Measurements from ENCODE around the gene FRMD4B. TPM values are rescaled to one million over a fixed set of nuclear protein-coding genes. Genes with fewer than 3 reads are reported as not detected.

The FRMD4B gene
- total RNA-seq, 3 donors from 2014 or later = 31.1 to 49.5 (median 35.0) TPM

GRCh38 chr3:69409831-69410230 lies 23.9 kb upstream of the FRMD4B start:
- peaks cover 0 to 5% of the 10 kb centered on the region in 2 donors for H3K9me3 ChIP-seq
- H3K4me1 ChIP-seq = peaks cover 2 to 7% of the 10 kb centered on the region in 2 donors
- H3K27me3 ChIP-seq = no peaks in the 10 kb centered on the region
- H3K4me3 ChIP-seq = peak overlapping the region in 1 of 3 donors; percentile 28
- peak overlapping the region in 1 of 2 donors; percentile 55 for H3K27ac ChIP-seq
- H3K36me3 ChIP-seq = no peaks in the 10 kb centered on the region
- no peak for TF ChIP-seq POLR2A (IDR thresholded peaks at IDR 0.05)
- TF ChIP-seq, protein P1, sequence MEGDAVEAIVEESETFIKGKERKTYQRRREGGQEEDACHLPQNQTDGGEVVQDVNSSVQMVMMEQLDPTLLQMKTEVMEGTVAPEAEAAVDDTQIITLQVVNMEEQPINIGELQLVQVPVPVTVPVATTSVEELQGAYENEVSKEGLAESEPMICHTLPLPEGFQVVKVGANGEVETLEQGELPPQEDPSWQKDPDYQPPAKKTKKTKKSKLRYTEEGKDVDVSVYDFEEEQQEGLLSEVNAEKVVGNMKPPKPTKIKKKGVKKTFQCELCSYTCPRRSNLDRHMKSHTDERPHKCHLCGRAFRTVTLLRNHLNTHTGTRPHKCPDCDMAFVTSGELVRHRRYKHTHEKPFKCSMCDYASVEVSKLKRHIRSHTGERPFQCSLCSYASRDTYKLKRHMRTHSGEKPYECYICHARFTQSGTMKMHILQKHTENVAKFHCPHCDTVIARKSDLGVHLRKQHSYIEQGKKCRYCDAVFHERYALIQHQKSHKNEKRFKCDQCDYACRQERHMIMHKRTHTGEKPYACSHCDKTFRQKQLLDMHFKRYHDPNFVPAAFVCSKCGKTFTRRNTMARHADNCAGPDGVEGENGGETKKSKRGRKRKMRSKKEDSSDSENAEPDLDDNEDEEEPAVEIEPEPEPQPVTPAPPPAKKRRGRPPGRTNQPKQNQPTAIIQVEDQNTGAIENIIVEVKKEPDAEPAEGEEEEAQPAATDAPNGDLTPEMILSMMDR (IDR thresholded peaks at IDR 0.05) = no peak
- TF ChIP-seq POLR2AphosphoS5 (IDR thresholded peaks at IDR 0.05) = no peak
- no peak for DNase-seq (ENCODE audit: low spot score in 2 of 2)
- intact Hi-C loops (cut with DNase I; ENCODE audit: low total_unique reads) = no loop called here

DNA sequence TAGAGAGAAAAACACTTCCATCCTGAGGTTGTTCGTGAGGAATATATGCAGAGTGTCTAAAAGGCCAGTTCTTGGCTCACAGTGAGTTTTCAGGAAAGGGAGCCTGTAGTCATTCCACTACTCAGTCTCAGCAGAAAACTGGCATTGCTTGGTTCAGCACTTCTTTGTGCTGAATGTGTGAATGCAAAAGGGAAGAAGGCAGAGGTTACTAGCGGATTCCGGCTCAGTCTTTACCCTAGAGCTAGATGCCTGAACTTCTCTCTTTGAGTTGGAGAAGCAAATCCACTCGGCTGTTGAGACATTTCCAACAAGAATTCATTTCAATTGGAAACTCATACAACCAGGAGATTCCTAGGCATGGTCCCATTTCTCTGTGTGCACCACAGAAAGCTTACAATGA lies 23.1 kb upstream of the FRMD4B start:
- Histone ChIP-seq H3K36me3 (no peaks in the 10 kb centered on the region), H3K9me3 (peaks cover 0 to 7% of the 10 kb centered on the region in 2 donors), H3K27ac (peak overlapping the region in 1 of 2 donors; percentile 55), H3K27me3 (no peaks in the 10 kb centered on the region), H3K4me1 (peaks cover 2 to 7% of the 10 kb centered on the region in 2 donors), H3K4me3 (no peak overlapping the region)
- TF ChIP-seq POLR2AphosphoS5 (IDR thresholded peaks at IDR 0.05) (no peak), POLR2A (IDR thresholded peaks at IDR 0.05) (no peak)
- TF ChIP-seq, protein P1 (IDR thresholded peaks at IDR 0.05) = no peak
- intact Hi-C loops (cut with DNase I; ENCODE audit: low total_unique reads) = no loop called here
- no peak for DNase-seq (ENCODE audit: low spot score in 2 of 2)

GRCh38 chr3:69408542-69408941 lies 22.7 kb upstream of the FRMD4B start:
- H3K4me3 ChIP-seq = no peak overlapping the region
- H3K27ac ChIP-seq = no peak overlapping the region
- no peaks in the 10 kb centered on the region for H3K27me3 ChIP-seq
- peaks cover 0 to 7% of the 10 kb centered on the region in 2 donors for H3K9me3 ChIP-seq
- H3K36me3 ChIP-seq = no peaks in the 10 kb centered on the region
- TF ChIP-seq, protein P1 (IDR thresholded peaks at IDR 0.05) = no peak
- no peak for TF ChIP-seq POLR2A (IDR thresholded peaks at IDR 0.05)
- no peak for TF ChIP-seq POLR2AphosphoS5 (IDR thresholded peaks at IDR 0.05)
- intact Hi-C loops (cut with DNase I; ENCODE audit: low total_unique reads) = no loop called here
- DNase-seq (ENCODE audit: low spot score in 2 of 2) = no peak
- H3K4me1 ChIP-seq = peaks cover 2 to 7% of the 10 kb centered on the region in 2 donors

DNA sequence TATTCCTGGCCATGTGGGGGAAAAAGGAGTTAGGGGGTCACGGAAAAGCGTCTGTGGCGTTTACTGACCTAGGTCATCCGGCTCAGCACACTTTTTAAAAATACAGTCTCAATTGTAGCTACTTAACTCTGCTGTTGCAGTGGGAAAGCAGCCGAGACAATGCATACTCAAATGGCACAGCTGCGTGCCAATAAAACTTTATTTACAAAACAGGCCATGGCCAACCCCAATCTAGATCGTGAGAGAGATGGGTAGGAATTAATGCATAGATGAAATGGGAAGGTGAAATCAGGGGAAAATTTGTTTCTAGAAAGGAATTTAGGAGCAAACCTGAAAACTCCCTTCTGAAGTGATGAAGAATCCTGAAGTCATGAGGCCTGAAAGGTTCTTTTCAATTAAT lies 22.0 kb upstream of the FRMD4B start:
- Histone ChIP-seq H3K27ac (no peak overlapping the region), H3K4me3 (no peak overlapping the region), H3K36me3 (no peaks in the 10 kb centered on the region), H3K27me3 (no peaks in the 10 kb centered on the region), H3K9me3 (peaks cover 0 to 7% of the 10 kb centered on the region in 2 donors), H3K4me1 (peaks cover 2 to 7% of the 10 kb centered on the region in 2 donors)
- no peak for DNase-seq (ENCODE audit: low spot score in 2 of 2)
- TF ChIP-seq POLR2AphosphoS5 (IDR thresholded peaks at IDR 0.05) (no peak), POLR2A (IDR thresholded peaks at IDR 0.05) (no peak)
- TF ChIP-seq, protein P1 (IDR thresholded peaks at IDR 0.05) = no peak
- intact Hi-C loops (cut with DNase I; ENCODE audit: low total_unique reads) = no loop called here

DNA sequence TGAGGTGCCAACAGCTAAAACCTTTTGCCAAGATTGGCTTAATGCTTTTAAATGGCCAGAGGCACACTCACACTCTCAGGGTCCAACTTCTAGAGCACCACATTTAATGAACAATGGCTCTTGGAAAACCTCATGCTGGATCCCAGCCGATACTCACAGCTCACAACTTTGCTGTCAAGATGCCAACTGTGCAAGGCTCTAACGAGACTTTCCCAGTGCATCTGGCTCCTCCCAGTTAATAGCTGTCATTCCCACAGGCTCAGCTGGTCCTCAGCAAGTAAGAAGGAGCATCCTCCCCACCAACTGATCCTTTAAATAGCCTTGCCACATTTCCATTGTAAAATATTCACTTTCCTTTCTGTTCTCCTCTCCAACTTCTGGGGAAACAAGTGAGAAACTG lies 20.3 kb upstream of the FRMD4B start:
- DNase-seq (ENCODE audit: low spot score in 2 of 2) = peak in 1 of 2 donors; percentile 54
- H3K27me3 ChIP-seq = no peaks in the 10 kb centered on the region
- H3K9me3 ChIP-seq = peaks cover 0 to 7% of the 10 kb centered on the region in 2 donors
- no peak overlapping the region for H3K27ac ChIP-seq
- no peaks in the 10 kb centered on the region for H3K36me3 ChIP-seq
- no peak for TF ChIP-seq POLR2A (IDR thresholded peaks at IDR 0.05)
- TF ChIP-seq, protein P1 (IDR thresholded peaks at IDR 0.05) = no peak
- TF ChIP-seq POLR2AphosphoS5 (IDR thresholded peaks at IDR 0.05) = no peak
- peaks cover 2 to 7% of the 10 kb centered on the region in 2 donors for H3K4me1 ChIP-seq
- intact Hi-C loops (cut with DNase I; ENCODE audit: low total_unique reads) = no loop called here
- H3K4me3 ChIP-seq = no peak overlapping the region
